ENCODE data around the gene WDR27. TPM values are rescaled to one million over a fixed set of nuclear protein-coding genes. Genes with fewer than 3 reads are reported as not detected.

WDR27 gene
- total and polyA plus RNA-seq, 4 donors, result 4.5 to 58.7 (median 40.4) TPM

DNA sequence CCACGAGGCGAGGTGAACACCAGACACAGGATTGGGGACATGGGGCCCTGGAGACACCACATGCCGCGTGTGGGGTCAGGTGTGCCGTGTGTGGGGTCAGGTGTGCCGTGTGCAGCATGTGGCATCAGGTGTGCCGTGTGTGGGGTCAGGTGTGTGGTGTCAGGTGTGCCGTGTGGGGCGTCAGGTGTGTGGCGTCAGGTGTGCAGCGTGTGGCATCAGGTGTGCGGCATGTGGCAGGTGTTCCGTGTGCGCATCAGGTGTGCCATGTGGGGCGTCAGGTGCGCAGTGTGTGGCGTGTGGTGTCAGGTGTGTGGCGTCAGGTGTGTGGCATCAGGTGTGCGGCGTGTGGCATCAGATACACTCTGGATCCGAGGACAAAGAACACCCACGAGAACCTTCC, 77.9 kb downstream of the WDR27 start:
- no peaks in the 10 kb centered on the region for H3K27me3 ChIP-seq (ENCODE audit: control insufficient read depth in 1 of 2, insufficient read depth in 2 of 2, low read length in 1 of 2)
- no peaks in the 10 kb centered on the region for H3K4me1 ChIP-seq (ENCODE audit: control insufficient read depth in 1 of 2, insufficient read depth in 2 of 2, low read length in 2 of 2)
- intact Hi-C loops (cut with DNase I), result no loop called here
- H3K9me3 ChIP-seq (ENCODE audit: control insufficient read depth, low read length), result no peaks in the 10 kb centered on the region
- no peak overlapping the region for H3K4me3 ChIP-seq (ENCODE audit: low read length in 2 of 2)
- peak in 1 of 2 donors; percentile 46 for DNase-seq
- WGBS, 2 donors, result 98% methylated on average over 22 of the region's 22 CpGs
- no peak overlapping the region for H3K27ac ChIP-seq (ENCODE audit: low read depth in 1 of 2, low read length in 2 of 2)
- peaks cover 0 to 4% of the 10 kb centered on the region in 2 donors for H3K36me3 ChIP-seq (ENCODE audit: control insufficient read depth in 1 of 2, insufficient read depth in 2 of 2, low read length in 1 of 2)
- no peak for ATAC-seq (ENCODE audit: low FRiP score)

DNA sequence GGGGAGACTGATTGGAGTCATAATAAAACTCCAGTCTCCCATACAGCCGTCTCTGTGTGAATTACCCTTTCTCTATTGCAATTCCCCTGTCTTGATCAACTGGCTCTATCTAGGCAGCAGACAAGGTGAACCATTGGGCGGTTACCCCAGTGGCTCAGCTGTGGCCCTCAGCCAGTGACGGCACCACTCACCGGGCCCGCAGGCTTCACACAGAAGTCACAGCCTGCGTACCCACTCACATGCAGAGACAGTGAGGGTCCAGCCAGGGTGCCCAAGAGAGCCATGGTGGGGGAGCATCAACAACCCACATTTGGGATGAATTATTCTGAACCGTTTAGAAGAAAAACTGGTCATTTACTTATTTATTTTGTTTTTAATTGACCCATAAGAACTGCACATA, 78.5 kb downstream of the WDR27 start:
- intact Hi-C loops (cut with DNase I), result no loop called here
- DNase-seq (peak in 1 of 2 donors; percentile 51), ATAC-seq (ENCODE audit: low FRiP score) (no peak)
- Histone ChIP-seq H3K27me3 (ENCODE audit: control insufficient read depth in 1 of 2, insufficient read depth in 2 of 2, low read length in 1 of 2) (no peaks in the 10 kb centered on the region), H3K9me3 (ENCODE audit: control insufficient read depth, low read length) (no peaks in the 10 kb centered on the region), H3K27ac (ENCODE audit: low read depth in 1 of 2, low read length in 2 of 2) (no peak overlapping the region), H3K4me1 (ENCODE audit: control insufficient read depth in 1 of 2, insufficient read depth in 2 of 2, low read length in 2 of 2) (no peaks in the 10 kb centered on the region), H3K36me3 (ENCODE audit: control insufficient read depth in 1 of 2, insufficient read depth in 2 of 2, low read length in 1 of 2) (peaks cover 0 to 4% of the 10 kb centered on the region in 2 donors), H3K4me3 (ENCODE audit: low read length in 2 of 2) (no peak overlapping the region)
- WGBS, 2 donors, result 83 to 96% methylated on average over 7 of the region's 7 CpGs

DNA sequence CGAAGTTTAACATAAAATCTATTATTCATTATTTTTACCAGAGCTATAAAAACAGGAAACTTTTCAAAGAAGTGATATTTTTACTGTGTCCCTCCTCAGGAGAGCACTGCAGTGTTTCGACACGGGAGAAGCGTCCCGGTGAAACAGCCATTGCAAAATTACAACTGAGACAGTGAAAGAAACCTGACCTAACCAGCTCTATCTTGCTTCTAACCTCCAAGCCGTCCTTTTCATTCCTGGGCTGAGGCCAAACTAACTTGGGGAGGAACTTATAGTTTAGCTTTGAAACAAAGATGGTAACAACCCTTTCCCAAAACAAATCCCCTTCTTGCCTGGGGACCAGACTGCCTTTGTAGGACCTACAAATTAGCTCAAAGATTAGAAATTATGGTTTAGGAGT, 79.2 kb downstream of the WDR27 start:
- WGBS, 2 donors, result 84% methylated on average over 6 of the region's 6 CpGs
- Histone ChIP-seq H3K27ac (ENCODE audit: low read depth in 1 of 2, low read length in 2 of 2) (no peak overlapping the region), H3K36me3 (ENCODE audit: control insufficient read depth in 1 of 2, insufficient read depth in 2 of 2, low read length in 1 of 2) (peaks cover 0 to 4% of the 10 kb centered on the region in 2 donors), H3K9me3 (ENCODE audit: control insufficient read depth, low read length) (no peaks in the 10 kb centered on the region), H3K4me1 (ENCODE audit: control insufficient read depth in 1 of 2, insufficient read depth in 2 of 2, low read length in 2 of 2) (no peaks in the 10 kb centered on the region), H3K27me3 (ENCODE audit: control insufficient read depth in 1 of 2, insufficient read depth in 2 of 2, low read length in 1 of 2) (no peaks in the 10 kb centered on the region), H3K4me3 (ENCODE audit: low read length in 2 of 2) (no peak overlapping the region)
- no peak for DNase-seq
- no peak for ATAC-seq (ENCODE audit: low FRiP score)
- intact Hi-C loops (cut with DNase I), result no loop called here

DNA sequence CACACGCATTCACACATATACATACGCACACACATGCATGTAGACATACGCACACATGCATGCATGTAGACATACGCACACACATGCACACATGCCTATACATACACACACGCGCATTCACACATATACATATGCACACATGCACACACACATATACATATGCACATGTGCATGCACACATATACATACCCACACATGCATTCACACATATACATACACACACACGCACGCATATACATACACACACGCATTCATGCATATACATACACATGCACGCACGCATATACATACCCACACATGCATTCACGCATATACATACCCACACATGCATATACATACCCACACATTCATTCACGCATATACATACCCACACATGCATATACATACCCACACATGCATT, 80.5 kb downstream of the WDR27 start:
- intact Hi-C loops (cut with DNase I), result no loop called here
- Histone ChIP-seq H3K9me3 (ENCODE audit: control insufficient read depth, low read length) (no peaks in the 10 kb centered on the region), H3K27me3 (ENCODE audit: control insufficient read depth in 1 of 2, insufficient read depth in 2 of 2, low read length in 1 of 2) (no peaks in the 10 kb centered on the region), H3K4me1 (ENCODE audit: control insufficient read depth in 1 of 2, insufficient read depth in 2 of 2, low read length in 2 of 2) (no peaks in the 10 kb centered on the region), H3K27ac (ENCODE audit: low read depth in 1 of 2, low read length in 2 of 2) (no peak overlapping the region), H3K36me3 (ENCODE audit: control insufficient read depth in 1 of 2, insufficient read depth in 2 of 2, low read length in 1 of 2) (peaks cover 0 to under 1% of the 10 kb centered on the region in 2 donors), H3K4me3 (ENCODE audit: low read length in 2 of 2) (no peak overlapping the region)
- ATAC-seq (ENCODE audit: low FRiP score) (no peak), DNase-seq (no peak)
- 85 to 94% methylated on average over 13 of the region's 13 CpGs for WGBS, 2 donors

DNA sequence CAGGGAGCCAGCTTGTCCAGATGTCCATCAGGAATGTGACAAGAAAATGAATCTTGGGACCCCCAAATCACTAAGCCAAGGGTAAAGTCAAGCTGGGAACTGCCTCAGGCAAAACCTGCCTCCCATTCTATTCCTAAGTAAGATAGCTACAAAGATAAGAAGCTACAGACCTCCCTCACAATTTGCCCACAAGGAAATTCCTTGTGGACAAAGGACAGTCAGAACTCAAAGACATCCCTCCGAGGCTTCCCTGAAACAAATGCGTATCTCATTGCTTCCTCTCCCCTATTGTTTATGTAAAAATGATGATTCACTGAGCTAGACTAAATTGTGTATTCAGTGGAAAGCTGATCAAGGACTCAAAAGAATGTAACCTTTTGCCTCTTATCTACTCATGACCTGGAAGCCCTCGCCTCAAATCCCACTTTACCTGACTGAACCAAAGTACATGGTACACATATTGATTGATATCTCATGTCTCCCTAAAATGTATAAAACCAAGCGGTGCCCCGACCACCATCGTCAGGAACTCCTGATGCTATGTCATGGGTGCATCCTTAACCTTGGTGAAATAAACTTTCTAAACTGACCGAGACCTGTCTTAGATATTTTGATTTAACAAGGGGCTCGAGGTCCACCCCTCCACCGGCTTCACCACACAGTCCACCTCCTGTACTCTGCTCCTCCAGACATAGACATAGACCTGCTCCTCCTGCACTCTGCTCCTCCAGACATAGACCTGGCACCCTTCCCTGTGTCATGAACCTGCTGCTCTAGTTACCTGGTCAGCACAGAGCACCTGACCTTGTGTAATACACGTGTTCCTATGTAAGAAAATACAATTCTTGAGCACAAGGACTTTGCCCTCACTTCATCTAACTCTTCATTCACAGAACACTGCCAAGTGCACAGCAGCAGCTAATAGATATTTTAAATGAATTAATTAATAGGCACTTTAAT, 81.4 kb downstream of the WDR27 start:
- Histone ChIP-seq H3K9me3 (ENCODE audit: control insufficient read depth, low read length) (no peaks in the 10 kb centered on the region), H3K27me3 (ENCODE audit: control insufficient read depth in 1 of 2, insufficient read depth in 2 of 2, low read length in 1 of 2) (no peaks in the 10 kb centered on the region)
- WGBS, 2 donors, result 95 to 96% methylated on average over 10 of the region's 10 CpGs

DNA sequence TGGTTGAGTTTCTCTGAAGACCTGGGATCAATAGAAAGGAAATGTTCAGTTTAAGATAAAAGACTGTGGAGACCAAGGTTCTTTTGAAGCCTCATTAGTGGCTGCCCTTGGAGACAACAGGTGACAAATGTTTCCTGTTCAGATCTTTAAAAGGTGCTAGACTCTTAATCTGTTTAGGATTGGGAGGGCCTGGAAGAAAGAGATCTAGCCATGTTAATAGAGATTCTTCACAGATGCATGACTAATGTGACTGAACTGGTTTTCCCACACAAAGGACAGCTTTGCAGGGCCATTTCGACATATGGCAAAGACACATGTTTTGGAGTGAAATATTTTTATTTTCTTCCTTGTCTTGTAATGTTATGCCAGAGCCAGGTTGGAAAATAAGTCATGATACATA, 82.2 kb downstream of the WDR27 start:
- no peaks in the 10 kb centered on the region for H3K36me3 ChIP-seq (ENCODE audit: control insufficient read depth in 1 of 2, insufficient read depth in 2 of 2, low read length in 1 of 2)
- DNase-seq (no peak), ATAC-seq (ENCODE audit: low FRiP score) (no peak)
- no peak overlapping the region for H3K4me3 ChIP-seq (ENCODE audit: low read length in 2 of 2)
- WGBS, 2 donors, result 96 to 97% methylated on average over 1 of the region's 1 CpG
- intact Hi-C loops (cut with DNase I), result no loop called here
- no peaks in the 10 kb centered on the region for H3K27me3 ChIP-seq (ENCODE audit: control insufficient read depth in 1 of 2, insufficient read depth in 2 of 2, low read length in 1 of 2)
- peak overlapping the region in 1 of 2 donors; percentile 19 for H3K27ac ChIP-seq (ENCODE audit: low read depth in 1 of 2, low read length in 2 of 2)
- H3K9me3 ChIP-seq (ENCODE audit: control insufficient read depth, low read length), result no peaks in the 10 kb centered on the region
- H3K4me1 ChIP-seq (ENCODE audit: control insufficient read depth in 1 of 2, insufficient read depth in 2 of 2, low read length in 2 of 2), result no peaks in the 10 kb centered on the region

More for the DNA sequence above, 81.4 kb downstream of the WDR27 start:
- DNase-seq (peak in 1 of 2 donors; percentile 59), ATAC-seq (ENCODE audit: low FRiP score) (no peak)
- Histone ChIP-seq H3K4me3 (ENCODE audit: low read length in 2 of 2) (no peak overlapping the region), H3K36me3 (ENCODE audit: control insufficient read depth in 1 of 2, insufficient read depth in 2 of 2, low read length in 1 of 2) (no peaks in the 10 kb centered on the region), H3K27ac (ENCODE audit: low read depth in 1 of 2, low read length in 2 of 2) (no peak overlapping the region), H3K4me1 (ENCODE audit: control insufficient read depth in 1 of 2, insufficient read depth in 2 of 2, low read length in 2 of 2) (no peaks in the 10 kb centered on the region)
- intact Hi-C loops (cut with DNase I), result no loop called here

DNA sequence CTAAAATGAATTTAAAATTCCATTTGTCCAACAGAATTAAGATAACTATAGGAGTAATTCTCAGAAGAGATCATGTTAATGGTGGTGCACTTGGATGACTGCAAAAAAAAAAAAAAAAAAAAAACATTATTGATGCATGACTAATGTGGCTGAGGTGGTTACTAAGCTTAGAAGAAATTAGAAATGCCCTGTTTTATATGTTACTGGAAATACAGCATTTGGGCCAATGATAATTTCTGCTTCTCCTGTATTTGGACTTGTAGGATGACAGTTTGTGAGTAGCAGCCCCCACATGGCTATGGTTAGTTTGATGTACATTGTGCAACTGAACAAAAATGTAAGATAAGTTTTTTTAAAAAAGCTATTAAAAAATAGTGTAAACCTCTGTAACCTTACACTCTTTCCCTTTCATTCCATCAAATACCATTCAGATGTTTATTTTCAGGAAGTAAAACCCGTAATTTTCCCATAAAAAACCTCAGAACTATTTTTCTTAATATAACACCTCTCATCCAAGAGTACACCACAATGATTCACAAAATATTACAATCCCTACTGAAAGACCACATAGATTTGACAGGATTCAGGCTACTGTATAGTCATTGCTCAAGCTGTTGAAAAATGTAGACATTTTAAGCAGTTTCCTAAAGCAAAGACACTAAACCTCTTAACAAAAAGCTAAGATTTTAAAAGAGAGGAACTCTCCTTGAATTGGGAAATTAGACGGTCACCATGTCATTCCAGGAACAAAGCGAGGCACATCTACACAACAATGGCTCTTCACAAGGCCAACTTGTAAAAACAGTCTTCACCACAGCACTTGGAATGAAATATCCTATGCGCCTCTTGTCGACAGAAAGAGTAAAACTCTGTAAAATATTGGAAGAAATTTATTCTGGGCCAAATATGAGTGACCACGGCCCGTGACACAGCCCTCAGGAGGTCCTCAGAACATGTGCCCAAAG, 83.0 kb downstream of the WDR27 start:
- H3K4me3 ChIP-seq (ENCODE audit: low read length in 2 of 2), result no peak overlapping the region
- intact Hi-C loops (cut with DNase I), result no loop called here
- no peaks in the 10 kb centered on the region for H3K36me3 ChIP-seq (ENCODE audit: control insufficient read depth in 1 of 2, insufficient read depth in 2 of 2, low read length in 1 of 2)
- no peaks in the 10 kb centered on the region for H3K27me3 ChIP-seq (ENCODE audit: control insufficient read depth in 1 of 2, insufficient read depth in 2 of 2, low read length in 1 of 2)
- H3K27ac ChIP-seq (ENCODE audit: low read depth in 1 of 2, low read length in 2 of 2), result no peak overlapping the region
- peak in 1 of 2 donors; percentile 37 for DNase-seq
- 76 to 78% methylated on average over 7 of the region's 7 CpGs for WGBS, 2 donors
- no peaks in the 10 kb centered on the region for H3K9me3 ChIP-seq (ENCODE audit: control insufficient read depth, low read length)
- no peaks in the 10 kb centered on the region for H3K4me1 ChIP-seq (ENCODE audit: control insufficient read depth in 1 of 2, insufficient read depth in 2 of 2, low read length in 2 of 2)
- ATAC-seq (ENCODE audit: low FRiP score), result no peak

DNA sequence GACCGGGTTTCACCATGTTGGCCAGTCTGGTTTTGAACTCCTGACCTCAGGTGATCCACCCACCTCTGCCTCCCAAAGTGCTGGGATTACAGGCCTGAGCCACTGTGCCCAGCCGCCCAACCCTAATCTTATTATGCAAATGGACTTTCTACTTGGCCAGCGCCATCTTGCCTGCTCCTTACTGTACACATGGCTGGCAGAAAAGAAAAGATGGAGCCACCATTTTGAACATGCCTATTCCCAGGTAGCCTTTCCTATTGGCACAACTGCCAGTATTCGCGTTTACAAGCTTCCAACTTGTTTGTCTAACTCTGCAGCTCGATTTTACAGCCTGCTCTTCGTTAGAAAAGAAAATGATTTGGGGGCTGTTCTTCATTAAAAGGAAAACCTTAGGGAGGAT, 84.3 kb downstream of the WDR27 start:
- Histone ChIP-seq H3K27ac (ENCODE audit: low read depth in 1 of 2, low read length in 2 of 2) (no peak overlapping the region), H3K4me1 (ENCODE audit: control insufficient read depth in 1 of 2, insufficient read depth in 2 of 2, low read length in 2 of 2) (no peaks in the 10 kb centered on the region), H3K36me3 (ENCODE audit: control insufficient read depth in 1 of 2, insufficient read depth in 2 of 2, low read length in 1 of 2) (no peaks in the 10 kb centered on the region), H3K4me3 (ENCODE audit: low read length in 2 of 2) (no peak overlapping the region), H3K27me3 (ENCODE audit: control insufficient read depth in 1 of 2, insufficient read depth in 2 of 2, low read length in 1 of 2) (no peaks in the 10 kb centered on the region), H3K9me3 (ENCODE audit: control insufficient read depth, low read length) (no peaks in the 10 kb centered on the region)
- intact Hi-C loops (cut with DNase I), result no loop called here
- no peak for ATAC-seq (ENCODE audit: low FRiP score)
- 96% methylated on average over 7 of the region's 7 CpGs for WGBS, 2 donors
- DNase-seq, result no peak
